Neural cell (in vitro differentiated cells): ENCODE measurements around the gene PAPPA2.

ENCODE experiments used
- EP300 ChIP-seq: fragments of 450-650 bp; conservative IDR thresholded peaks from 2 replicates; pipeline ENCODE4 v1.6.1; 2014; ENCODE audit warnings: antibody characterized with exemption, mild to moderate bottlenecking, moderate library complexity; ENCODE audit not compliant: poor library complexity, severe bottlenecking
- EZH2 ChIP-seq: fragments of 200-600, 300-800 bp; shearing (Covaris generic), sonication (generic); IDR thresholded peaks from 2 replicates; pipeline ENCODE4 v1.6.1; 2014; ENCODE audit warnings: antibody characterized with exemption, low read length, borderline replicate concordance, mild to moderate bottlenecking; ENCODE audit not compliant: insufficient read depth, poor library complexity, severe bottlenecking
- POLR2AphosphoS5 ChIP-seq: IDR thresholded peaks from 2 replicates; pipeline ENCODE4 v1.6.1; 2012
- RAD21 ChIP-seq: fragments of 450-650 bp; conservative IDR thresholded peaks from 2 replicates; pipeline ENCODE4 v1.6.1; 2014; ENCODE audit warnings: antibody characterized with exemption, mild to moderate bottlenecking, moderate library complexity
- TAF1 ChIP-seq: IDR thresholded peaks from 2 replicates; pipeline ENCODE4 v1.6.1; 2012; ENCODE audit warnings: low read depth
- TF ChIP-seq, protein P1 (sequence below): fragments of 450-650 bp; IDR thresholded peaks from 2 replicates; pipeline ENCODE4 v1.5.1; 2014; ENCODE audit warnings: antibody characterized with exemption, mild to moderate bottlenecking, moderate library complexity; ENCODE audit not compliant: poor library complexity, severe bottlenecking
- TF ChIP-seq, protein P2 (sequence below): IDR thresholded peaks from 2 replicates; pipeline ENCODE4 v1.6.1; 2012; ENCODE audit warnings: borderline replicate concordance

- no peak for TF ChIP-seq EP300
- TF ChIP-seq, protein P1, sequence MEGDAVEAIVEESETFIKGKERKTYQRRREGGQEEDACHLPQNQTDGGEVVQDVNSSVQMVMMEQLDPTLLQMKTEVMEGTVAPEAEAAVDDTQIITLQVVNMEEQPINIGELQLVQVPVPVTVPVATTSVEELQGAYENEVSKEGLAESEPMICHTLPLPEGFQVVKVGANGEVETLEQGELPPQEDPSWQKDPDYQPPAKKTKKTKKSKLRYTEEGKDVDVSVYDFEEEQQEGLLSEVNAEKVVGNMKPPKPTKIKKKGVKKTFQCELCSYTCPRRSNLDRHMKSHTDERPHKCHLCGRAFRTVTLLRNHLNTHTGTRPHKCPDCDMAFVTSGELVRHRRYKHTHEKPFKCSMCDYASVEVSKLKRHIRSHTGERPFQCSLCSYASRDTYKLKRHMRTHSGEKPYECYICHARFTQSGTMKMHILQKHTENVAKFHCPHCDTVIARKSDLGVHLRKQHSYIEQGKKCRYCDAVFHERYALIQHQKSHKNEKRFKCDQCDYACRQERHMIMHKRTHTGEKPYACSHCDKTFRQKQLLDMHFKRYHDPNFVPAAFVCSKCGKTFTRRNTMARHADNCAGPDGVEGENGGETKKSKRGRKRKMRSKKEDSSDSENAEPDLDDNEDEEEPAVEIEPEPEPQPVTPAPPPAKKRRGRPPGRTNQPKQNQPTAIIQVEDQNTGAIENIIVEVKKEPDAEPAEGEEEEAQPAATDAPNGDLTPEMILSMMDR, result no peak
- TF ChIP-seq TAF1, result no peak
- TF ChIP-seq POLR2AphosphoS5, result no peak
- TF ChIP-seq, protein P2, sequence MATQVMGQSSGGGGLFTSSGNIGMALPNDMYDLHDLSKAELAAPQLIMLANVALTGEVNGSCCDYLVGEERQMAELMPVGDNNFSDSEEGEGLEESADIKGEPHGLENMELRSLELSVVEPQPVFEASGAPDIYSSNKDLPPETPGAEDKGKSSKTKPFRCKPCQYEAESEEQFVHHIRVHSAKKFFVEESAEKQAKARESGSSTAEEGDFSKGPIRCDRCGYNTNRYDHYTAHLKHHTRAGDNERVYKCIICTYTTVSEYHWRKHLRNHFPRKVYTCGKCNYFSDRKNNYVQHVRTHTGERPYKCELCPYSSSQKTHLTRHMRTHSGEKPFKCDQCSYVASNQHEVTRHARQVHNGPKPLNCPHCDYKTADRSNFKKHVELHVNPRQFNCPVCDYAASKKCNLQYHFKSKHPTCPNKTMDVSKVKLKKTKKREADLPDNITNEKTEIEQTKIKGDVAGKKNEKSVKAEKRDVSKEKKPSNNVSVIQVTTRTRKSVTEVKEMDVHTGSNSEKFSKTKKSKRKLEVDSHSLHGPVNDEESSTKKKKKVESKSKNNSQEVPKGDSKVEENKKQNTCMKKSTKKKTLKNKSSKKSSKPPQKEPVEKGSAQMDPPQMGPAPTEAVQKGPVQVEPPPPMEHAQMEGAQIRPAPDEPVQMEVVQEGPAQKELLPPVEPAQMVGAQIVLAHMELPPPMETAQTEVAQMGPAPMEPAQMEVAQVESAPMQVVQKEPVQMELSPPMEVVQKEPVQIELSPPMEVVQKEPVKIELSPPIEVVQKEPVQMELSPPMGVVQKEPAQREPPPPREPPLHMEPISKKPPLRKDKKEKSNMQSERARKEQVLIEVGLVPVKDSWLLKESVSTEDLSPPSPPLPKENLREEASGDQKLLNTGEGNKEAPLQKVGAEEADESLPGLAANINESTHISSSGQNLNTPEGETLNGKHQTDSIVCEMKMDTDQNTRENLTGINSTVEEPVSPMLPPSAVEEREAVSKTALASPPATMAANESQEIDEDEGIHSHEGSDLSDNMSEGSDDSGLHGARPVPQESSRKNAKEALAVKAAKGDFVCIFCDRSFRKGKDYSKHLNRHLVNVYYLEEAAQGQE, result no peak
- no peak for TF ChIP-seq EZH2
- TF ChIP-seq RAD21, result no peak
These were observed 54.5 kb downstream of the PAPPA2 start for GRCh38 chr1:176517484-176517883.
